ENCODE results near the gene PGC.
A peak's percentile ranks its signal among the peaks of the same experiment; 100 is the strongest.

- TF ChIP-seq CTCF (conservative IDR thresholded peaks at IDR 0.05 in 1 of 2, IDR thresholded peaks at IDR 0.05 in 1 of 2; ENCODE audit: extremely low read depth in 1 of 2, insufficient read depth in 1 of 2, low read depth in 1 of 2, low read length in 2 of 2), result peak in 1 of 2 donors; percentile 20
- TF ChIP-seq EZH2 (IDR thresholded peaks at IDR 0.05; ENCODE audit: borderline replicate concordance, low read length), result no peak
Observed at GRCh38 chr6:41712651-41713103, 34.5 kb downstream of the PGC start.
